Prostate gland (tissue), 2 donors: ENCODE measurements around the gene ADGRE1. TPM values are rescaled to one million over a fixed set of nuclear protein-coding genes. Genes with fewer than 3 reads are reported as not detected.

Experiments used
- DNase-seq: peaks from one replicate; pipeline ENCODE4 v3.0.0-alpha.2; 2019; ENCODE audit warnings: low spot score
- H3K27ac ChIP-seq, 2 donors: fragments of 200-600 bp; sonication (generic); 2 replicates each; pipeline ENCODE4 v1.5.1; 2017 to 2019
- H3K27me3 ChIP-seq: fragments of 200-600 bp; sonication (generic); replicated peaks from 2 replicates; pipeline ENCODE4 v1.5.1; 2019; ENCODE audit not compliant: insufficient read depth
- H3K36me3 ChIP-seq, 2 donors: fragments of 200-600 bp; sonication (generic); 1 replicate in 1 of 2; 2 replicates in 1 of 2; pipeline versions ENCODE4 v1.5.1 to v1.8.1; 2017 to 2019
- H3K4me1 ChIP-seq: fragments of 200-600 bp; sonication (generic); replicated peaks from 2 replicates; pipeline ENCODE4 v1.5.1; 2019
- H3K4me3 ChIP-seq, 2 donors: fragments of 200-600 bp; sonication (generic); 2 replicates each; pipeline ENCODE4 v1.5.1; 2017 to 2019
- H3K9me3 ChIP-seq: fragments of 200-600 bp; sonication (generic); 2 replicates; pipeline ENCODE4 v1.5.1; 2017
- CTCF ChIP-seq, 4 experiments: fragments of 200-600 bp in 2 of 4; fragments of 450-650 bp in 2 of 4; sonication (generic) in 2 of 4; IDR thresholded peaks; 1 replicate in 3 of 4; 2 replicates in 1 of 4; pipeline ENCODE4 v1.5.1; 2016 to 2019; ENCODE audit warnings: antibody characterized with exemption in 4 of 4, mild to moderate bottlenecking in 2 of 4, moderate library complexity in 2 of 4
- POLR2A ChIP-seq: fragments of 450-650 bp; IDR thresholded peaks from one replicate; pipeline ENCODE4 v1.6.1; 2016; ENCODE audit warnings: antibody characterized with exemption, mild to moderate bottlenecking
- POLR2AphosphoS5 ChIP-seq: sonication (generic); formaldehyde crosslinking; IDR thresholded peaks from one replicate; pipeline ENCODE4 v1.6.1; 2017; ENCODE audit warnings: antibody characterized with exemption
- WGBS: methylation state at CpG from one replicate; pipeline ENCODE4 v1.1.5; 2018; 5-methylcytosine and 5-hydroxymethylcytosine counted together
- intact Hi-C: fragments of 100-400 bp; cut with DNase I; formaldehyde crosslinking; loops from one replicate; pipeline ENCODE4 v1.14.2; 2022
- total RNA-seq, 2 donors: library from RNA; depleted of rRNA; stranded (reverse); fragments of >200 nt; gene quantifications; one replicate each; pipeline ENCODE4 v1.1.0, GENCODE V29; 2016

Gene ADGRE1
- total RNA-seq, 2 donors from 2014 or later = 1.2 TPM; not detected in 1

GRCh38 chr19:6970443-6970842 is 83.1 kb downstream of the ADGRE1 start:
- Histone ChIP-seq H3K4me1 (no peaks in the 10 kb centered on the region), H3K27ac (no peak overlapping the region), H3K36me3 (no peaks in the 10 kb centered on the region), H3K4me3 (no peak overlapping the region), H3K27me3 (no peaks in the 10 kb centered on the region), H3K9me3 (no peaks in the 10 kb centered on the region)
- no peak for DNase-seq
- WGBS = 91% methylated on average over 5 of the region's 5 CpGs
- TF ChIP-seq POLR2A (no peak), POLR2AphosphoS5 (no peak), CTCF (IDR thresholded peaks at IDR 0.05) (no peak)
- intact Hi-C loops = no loop called here

GRCh38 chr19:6971366-6971765 is 84.0 kb downstream of the ADGRE1 start:
- TF ChIP-seq CTCF (IDR thresholded peaks at IDR 0.05) (no peak), POLR2A (no peak), POLR2AphosphoS5 (no peak)
- intact Hi-C loops = no loop called here
- no peak overlapping the region for H3K27ac ChIP-seq
- no peaks in the 10 kb centered on the region for H3K4me1 ChIP-seq
- H3K27me3 ChIP-seq = no peaks in the 10 kb centered on the region
- H3K4me3 ChIP-seq = no peak overlapping the region
- H3K9me3 ChIP-seq = no peaks in the 10 kb centered on the region
- 93% methylated on average over 1 of the region's 1 CpG for WGBS
- no peak for DNase-seq
- no peaks in the 10 kb centered on the region for H3K36me3 ChIP-seq

- WGBS = 82% methylated on average over 5 of the region's 5 CpGs
- no peaks in the 10 kb centered on the region for H3K4me1 ChIP-seq
- intact Hi-C loops = no loop called here
- H3K27me3 ChIP-seq = no peaks in the 10 kb centered on the region
- TF ChIP-seq POLR2AphosphoS5 (no peak), POLR2A (no peak), CTCF (IDR thresholded peaks at IDR 0.05) (no peak)
- H3K27ac ChIP-seq = no peak overlapping the region
- H3K9me3 ChIP-seq = no peaks in the 10 kb centered on the region
- no peaks in the 10 kb centered on the region for H3K36me3 ChIP-seq
- no peak overlapping the region for H3K4me3 ChIP-seq
- no peak for DNase-seq
Measured at GRCh38 chr19:6976197-6976596, 88.8 kb downstream of the ADGRE1 start.

GRCh38 chr19:6979399-6979798 is 92.0 kb downstream of the ADGRE1 start:
- intact Hi-C loops = no loop called here
- H3K9me3 ChIP-seq = no peaks in the 10 kb centered on the region
- H3K4me1 ChIP-seq = no peaks in the 10 kb centered on the region
- DNase-seq = no peak
- TF ChIP-seq POLR2A (no peak), CTCF (IDR thresholded peaks at IDR 0.05) (no peak)
- 90% methylated on average over 3 of the region's 3 CpGs for WGBS
- no peak overlapping the region for H3K27ac ChIP-seq
- no peaks in the 10 kb centered on the region for H3K27me3 ChIP-seq
- no peak overlapping the region for H3K4me3 ChIP-seq
- H3K36me3 ChIP-seq = no peaks in the 10 kb centered on the region

- Histone ChIP-seq H3K27me3 (no peaks in the 10 kb centered on the region), H3K4me3 (no peak overlapping the region), H3K9me3 (no peaks in the 10 kb centered on the region), H3K27ac (no peak overlapping the region), H3K36me3 (no peaks in the 10 kb centered on the region), H3K4me1 (no peaks in the 10 kb centered on the region)
- TF ChIP-seq POLR2AphosphoS5 (no peak), CTCF (IDR thresholded peaks at IDR 0.05) (no peak), POLR2A (no peak)
- intact Hi-C loops = no loop called here
- no peak for DNase-seq
Measured at GRCh38 chr19:6983448-6983847, 96.1 kb downstream of the ADGRE1 start.
